HL-60 (cell line): ENCODE measurements around the gene MAK.

Experiments
- DNase-seq, 2 experiments: peaks; one replicate each; pipeline ENCODE4 v3.0.0-alpha.2; 2010 to 2020; ENCODE audit warnings: low read depth in 1 of 2, low spot score in 1 of 2
- H3K27ac ChIP-seq: fragments of 250-450 bp; sonication (Bioruptor Pico); replicated peaks from 2 replicates; pipeline ENCODE4 v1.5.1; 2020; ENCODE audit warnings: mild to moderate bottlenecking, moderate library complexity
- H3K27me3 ChIP-seq: fragments of 250-450 bp; sonication (Bioruptor Pico); 2 replicates; pipeline ENCODE4 v1.5.1; 2021; ENCODE audit warnings: mild to moderate bottlenecking, moderate library complexity; ENCODE audit not compliant: insufficient read depth, poor library complexity, severe bottlenecking
- H3K4me3 ChIP-seq: replicated peaks from 2 replicates; pipeline ENCODE4 v1.5.1; 2011; ENCODE audit warnings: mild to moderate bottlenecking, control low read depth, low read length; ENCODE audit not compliant: insufficient read depth
- GABPA ChIP-seq: IDR thresholded peaks from 2 replicates; pipeline ENCODE4 v1.6.1; 2012; ENCODE audit warnings: low read depth
- POLR2AphosphoS5 ChIP-seq: IDR thresholded peaks from 2 replicates; pipeline ENCODE4 v1.6.1; 2012; ENCODE audit warnings: low read depth
- REST ChIP-seq: IDR thresholded peaks from 2 replicates; pipeline ENCODE4 v1.6.1; 2012; ENCODE audit warnings: low read depth; ENCODE audit not compliant: insufficient replicate concordance
- SPI1 ChIP-seq: IDR thresholded peaks from 2 replicates; pipeline ENCODE4 v1.6.1; 2012; ENCODE audit warnings: low read depth, mild to moderate bottlenecking, borderline replicate concordance
- TF ChIP-seq, protein P1 (sequence below): IDR thresholded peaks from one replicate; pipeline ENCODE4 v1.5.1; 2011; ENCODE audit warnings: low read length, control low read depth, inconsistent platforms; ENCODE audit not compliant: insufficient read depth

The MAK gene

DNA sequence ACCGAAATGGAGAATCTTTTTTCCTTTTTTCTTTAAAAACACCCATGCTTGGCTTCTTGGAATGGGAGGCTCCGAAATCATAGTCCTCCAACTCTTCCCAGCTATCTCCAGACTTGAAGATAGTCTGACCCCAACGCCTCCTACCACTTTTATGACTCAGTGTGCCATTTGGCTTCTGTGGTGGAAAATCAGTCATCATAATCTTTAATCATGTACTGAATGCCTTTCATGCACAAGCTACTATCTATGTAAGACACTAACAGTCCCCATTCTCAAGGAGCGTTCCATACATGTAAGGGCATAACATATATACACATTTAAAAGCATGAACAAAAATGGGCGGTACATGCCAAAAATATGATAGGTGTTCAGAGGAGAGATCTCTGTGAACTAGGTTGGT is 46.7 kb downstream of the MAK start:
- no peak overlapping the region for H3K4me3 ChIP-seq
- no peak for DNase-seq
- no peak overlapping the region for H3K27ac ChIP-seq
- no peaks in the 10 kb centered on the region for H3K27me3 ChIP-seq
- TF ChIP-seq SPI1 (no peak), POLR2AphosphoS5 (no peak), REST (no peak), GABPA (no peak)
- TF ChIP-seq, protein P1, sequence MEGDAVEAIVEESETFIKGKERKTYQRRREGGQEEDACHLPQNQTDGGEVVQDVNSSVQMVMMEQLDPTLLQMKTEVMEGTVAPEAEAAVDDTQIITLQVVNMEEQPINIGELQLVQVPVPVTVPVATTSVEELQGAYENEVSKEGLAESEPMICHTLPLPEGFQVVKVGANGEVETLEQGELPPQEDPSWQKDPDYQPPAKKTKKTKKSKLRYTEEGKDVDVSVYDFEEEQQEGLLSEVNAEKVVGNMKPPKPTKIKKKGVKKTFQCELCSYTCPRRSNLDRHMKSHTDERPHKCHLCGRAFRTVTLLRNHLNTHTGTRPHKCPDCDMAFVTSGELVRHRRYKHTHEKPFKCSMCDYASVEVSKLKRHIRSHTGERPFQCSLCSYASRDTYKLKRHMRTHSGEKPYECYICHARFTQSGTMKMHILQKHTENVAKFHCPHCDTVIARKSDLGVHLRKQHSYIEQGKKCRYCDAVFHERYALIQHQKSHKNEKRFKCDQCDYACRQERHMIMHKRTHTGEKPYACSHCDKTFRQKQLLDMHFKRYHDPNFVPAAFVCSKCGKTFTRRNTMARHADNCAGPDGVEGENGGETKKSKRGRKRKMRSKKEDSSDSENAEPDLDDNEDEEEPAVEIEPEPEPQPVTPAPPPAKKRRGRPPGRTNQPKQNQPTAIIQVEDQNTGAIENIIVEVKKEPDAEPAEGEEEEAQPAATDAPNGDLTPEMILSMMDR: no peak

- no peak overlapping the region for H3K27ac ChIP-seq
- TF ChIP-seq GABPA (no peak), SPI1 (no peak), REST (no peak), POLR2AphosphoS5 (no peak)
- TF ChIP-seq, protein P1: no peak
- no peak overlapping the region for H3K4me3 ChIP-seq
- no peaks in the 10 kb centered on the region for H3K27me3 ChIP-seq
- DNase-seq: no peak
Measured at GRCh38 chr6:10779076-10779475, 59.3 kb downstream of the MAK start.

DNA sequence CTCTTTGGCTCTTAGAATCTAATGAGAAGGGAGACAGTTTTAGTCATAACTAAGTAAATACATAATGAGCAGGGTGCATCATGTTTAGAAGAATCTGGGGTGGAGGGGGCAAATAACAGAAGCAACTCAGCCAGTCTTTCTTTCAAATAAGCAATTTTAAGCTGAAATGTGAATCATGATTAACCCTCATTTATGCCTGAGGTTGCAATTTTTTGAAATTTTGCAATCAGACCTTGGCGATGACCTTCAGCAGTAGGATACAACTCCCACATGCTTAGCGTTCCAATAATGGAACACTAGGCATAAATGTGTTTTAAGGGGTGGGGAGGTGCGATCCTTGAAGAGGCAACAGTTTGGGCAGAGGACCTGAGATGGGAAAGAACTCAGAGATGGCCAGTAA is 60.1 kb downstream of the MAK start:
- no peak for TF ChIP-seq SPI1
- no peak for TF ChIP-seq POLR2AphosphoS5
- TF ChIP-seq, protein P1: no peak
- TF ChIP-seq GABPA: no peak
- no peak for TF ChIP-seq REST
- DNase-seq: no peak
- no peak overlapping the region for H3K27ac ChIP-seq
- H3K27me3 ChIP-seq: no peaks in the 10 kb centered on the region
- H3K4me3 ChIP-seq: no peak overlapping the region
